Naive B cell (primary cell): Measurements from ENCODE around the gene BMP2K. TPM values are rescaled to one million over a fixed set of nuclear protein-coding genes. Genes with fewer than 3 reads are reported as not detected.
"Not testable (repeated sequence)": the region's sequence is repeated elsewhere in the genome, so short reads cannot be mapped to it uniquely, and the experiment has no call there.

Experiments
- ATAC-seq, 2 donors: fragments of 150-1000 bp; cut with Tn5 transposase; 2 replicates each; pipeline ENCODE4 v1.10.0; 2021; ENCODE audit warnings: low read depth in 2 of 2, mild to moderate bottlenecking in 2 of 2, moderate library complexity in 2 of 2
- DNase-seq: peaks from one replicate; pipeline ENCODE4 v3.0.0; 2022
- H3K27ac Mint-ChIP-seq, 6 donors: one replicate each; pipeline ENCODE4 v1.8.0; 2020 to 2022; ENCODE audit warnings: mild to moderate bottlenecking in 6 of 6, mixed read lengths in 6 of 6, moderate library complexity in 5 of 6, inconsistent platforms in 2 of 6
- H3K27me3 Mint-ChIP-seq, 3 donors: one replicate each; pipeline ENCODE4 v1.8.0; 2021 to 2022; ENCODE audit warnings: mixed read lengths in 3 of 3, mild to moderate bottlenecking in 1 of 3
- H3K36me3 Mint-ChIP-seq, 2 donors: one replicate each; pipeline ENCODE4 v1.8.0; 2020 to 2022; ENCODE audit warnings: mixed read lengths in 2 of 2, inconsistent platforms in 1 of 2, mild to moderate bottlenecking in 1 of 2
- H3K4me1 Mint-ChIP-seq, 3 donors: one replicate each; pipeline ENCODE4 v1.8.0; 2020 to 2022; ENCODE audit warnings: mixed read lengths in 3 of 3, inconsistent platforms in 1 of 3, mild to moderate bottlenecking in 1 of 3, moderate library complexity in 1 of 3
- H3K4me3 Mint-ChIP-seq, 8 donors: one replicate each; pipeline ENCODE4 v1.8.0; 2020 to 2022; ENCODE audit warnings: mild to moderate bottlenecking in 8 of 8, mixed read lengths in 8 of 8, moderate library complexity in 8 of 8, inconsistent platforms in 2 of 8
- H3K9me3 Mint-ChIP-seq, 7 donors: one replicate each; pipeline ENCODE4 v1.8.0; 2020 to 2022; ENCODE audit warnings: mixed read lengths in 7 of 7, mild to moderate bottlenecking in 5 of 7, inconsistent platforms in 2 of 7, moderate library complexity in 1 of 7
- polyA plus RNA-seq, 6 donors: library from polyadenylated mRNA; unstranded; fragments of 300-500 nt; fragmentation: Illumina TruSeq; gene quantifications; one replicate each; pipeline ENCODE4 v1.2.3, GENCODE V29; 2021; ENCODE audit warnings: low read depth in 6 of 6

The BMP2K gene
- polyA plus RNA-seq, 6 donors from 2014 or later = 7.1 to 35.4 (median 28.9) TPM

DNA sequence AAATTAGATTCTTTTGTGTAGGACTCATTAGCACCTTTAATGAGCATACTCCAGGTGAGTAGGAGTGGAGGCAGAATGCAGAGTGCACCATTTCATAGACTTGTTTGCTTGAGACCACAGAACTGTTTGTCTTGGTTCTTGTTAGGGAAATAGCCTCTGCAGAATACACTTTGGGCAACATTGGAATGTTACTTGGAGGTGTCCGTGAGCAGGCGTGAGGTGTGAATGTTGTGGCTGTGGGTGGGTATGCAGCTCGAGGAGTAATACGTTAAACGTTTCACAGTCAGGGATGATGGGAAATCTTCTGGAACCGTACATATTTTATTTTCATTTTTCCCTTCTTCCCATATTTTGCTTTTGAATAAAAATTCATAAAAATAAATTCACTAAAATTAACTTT, 131.5 kb downstream of the BMP2K start:
- Mint-ChIP-seq H3K9me3 (no peaks in the 10 kb centered on the region), H3K36me3 (peaks cover 27 to 35% of the 10 kb centered on the region in 2 donors), H3K27ac (peak overlapping the region in 1 of 6 donors; percentile 59), H3K4me3 (no peak overlapping the region), H3K27me3 (no peaks in the 10 kb centered on the region), H3K4me1 (peaks cover 3 to 14% (median 7%) of the 10 kb centered on the region in 3 donors)
- ATAC-seq (no peak), DNase-seq (no peak)

DNA sequence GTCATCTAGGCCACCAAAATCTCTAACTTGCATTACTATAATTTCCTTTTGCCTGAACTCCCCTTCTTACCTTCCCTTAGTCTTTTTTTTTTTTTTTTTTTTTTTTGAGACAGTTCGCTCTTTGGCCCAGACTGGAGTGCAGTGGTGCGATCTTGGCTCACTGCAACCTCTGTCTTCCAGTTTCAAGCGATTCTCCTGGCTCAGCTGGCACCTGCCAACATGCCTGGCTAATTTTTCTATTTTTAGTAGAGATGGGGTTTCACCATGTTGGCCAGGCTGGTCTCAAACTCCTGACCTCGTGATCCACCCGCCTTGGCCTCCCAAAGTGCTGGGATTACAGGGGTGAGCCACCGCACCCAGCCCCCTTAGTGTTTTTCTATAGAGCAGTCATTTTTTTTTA, 132.8 kb downstream of the BMP2K start:
- Mint-ChIP-seq H3K4me1 (peaks cover 3 to 14% (median 7%) of the 10 kb centered on the region in 3 donors), H3K4me3 (peak overlapping the region in 1 of 8 donors; percentile 23), H3K27ac (peak overlapping the region in 1 of 6 donors; percentile 39), H3K36me3 (peaks cover 27 to 35% of the 10 kb centered on the region in 2 donors)
- not testable (repeated sequence) for H3K27me3 Mint-ChIP-seq, DNase-seq, ATAC-seq, H3K9me3 Mint-ChIP-seq

DNA sequence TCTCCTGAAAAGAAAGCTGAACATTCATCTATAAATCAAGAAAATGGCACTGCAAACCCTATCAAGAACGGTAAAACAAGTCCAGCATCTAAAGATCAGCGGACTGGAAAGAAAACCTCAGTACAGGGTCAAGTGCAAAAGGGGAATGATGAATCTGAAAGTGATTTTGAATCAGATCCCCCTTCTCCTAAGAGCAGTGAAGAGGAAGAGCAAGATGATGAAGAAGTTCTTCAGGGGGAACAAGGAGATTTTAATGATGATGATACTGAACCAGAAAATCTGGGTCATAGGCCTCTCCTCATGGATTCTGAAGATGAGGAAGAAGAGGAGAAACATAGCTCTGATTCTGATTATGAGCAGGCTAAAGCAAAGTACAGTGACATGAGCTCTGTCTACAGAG, 134.5 kb downstream of the BMP2K start:
- Mint-ChIP-seq H3K36me3 (peaks cover 27 to 35% of the 10 kb centered on the region in 2 donors), H3K27me3 (no peaks in the 10 kb centered on the region), H3K27ac (peak overlapping the region in 4 of 6 donors; percentile 3 to 57 (median 38)), H3K9me3 (no peaks in the 10 kb centered on the region), H3K4me1 (peaks cover 3 to 14% (median 7%) of the 10 kb centered on the region in 3 donors), H3K4me3 (no peak overlapping the region)
- DNase-seq (no peak), ATAC-seq (no peak)

DNA sequence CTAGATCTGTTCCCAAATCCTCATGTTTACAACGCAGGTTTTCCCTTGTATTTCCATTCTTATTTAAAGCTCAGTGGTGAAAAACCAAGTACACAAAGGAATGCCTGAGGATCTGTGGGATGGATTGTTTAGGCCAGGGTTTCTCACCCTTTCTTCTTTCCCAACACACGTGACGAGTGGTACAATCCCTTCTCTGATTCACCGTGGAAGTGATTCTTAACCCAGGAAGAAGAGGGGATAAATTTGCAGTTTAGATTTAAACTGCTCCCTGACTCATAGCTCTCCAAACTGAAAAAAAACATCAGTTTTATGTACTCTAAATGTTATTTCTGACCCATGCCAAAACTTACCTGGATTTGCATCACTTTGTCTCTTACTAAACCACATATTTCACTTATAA, 146.1 kb downstream of the BMP2K start:
- H3K27me3 Mint-ChIP-seq = no peaks in the 10 kb centered on the region
- H3K9me3 Mint-ChIP-seq = no peaks in the 10 kb centered on the region
- H3K4me3 Mint-ChIP-seq = no peak overlapping the region
- no peak for ATAC-seq
- peaks cover 11 to 15% of the 10 kb centered on the region in 2 donors for H3K36me3 Mint-ChIP-seq
- DNase-seq = no peak
- H3K27ac Mint-ChIP-seq = peak overlapping the region in 1 of 6 donors; percentile 57
- peaks cover under 1 to 6% (median 3%) of the 10 kb centered on the region in 3 donors for H3K4me1 Mint-ChIP-seq

DNA sequence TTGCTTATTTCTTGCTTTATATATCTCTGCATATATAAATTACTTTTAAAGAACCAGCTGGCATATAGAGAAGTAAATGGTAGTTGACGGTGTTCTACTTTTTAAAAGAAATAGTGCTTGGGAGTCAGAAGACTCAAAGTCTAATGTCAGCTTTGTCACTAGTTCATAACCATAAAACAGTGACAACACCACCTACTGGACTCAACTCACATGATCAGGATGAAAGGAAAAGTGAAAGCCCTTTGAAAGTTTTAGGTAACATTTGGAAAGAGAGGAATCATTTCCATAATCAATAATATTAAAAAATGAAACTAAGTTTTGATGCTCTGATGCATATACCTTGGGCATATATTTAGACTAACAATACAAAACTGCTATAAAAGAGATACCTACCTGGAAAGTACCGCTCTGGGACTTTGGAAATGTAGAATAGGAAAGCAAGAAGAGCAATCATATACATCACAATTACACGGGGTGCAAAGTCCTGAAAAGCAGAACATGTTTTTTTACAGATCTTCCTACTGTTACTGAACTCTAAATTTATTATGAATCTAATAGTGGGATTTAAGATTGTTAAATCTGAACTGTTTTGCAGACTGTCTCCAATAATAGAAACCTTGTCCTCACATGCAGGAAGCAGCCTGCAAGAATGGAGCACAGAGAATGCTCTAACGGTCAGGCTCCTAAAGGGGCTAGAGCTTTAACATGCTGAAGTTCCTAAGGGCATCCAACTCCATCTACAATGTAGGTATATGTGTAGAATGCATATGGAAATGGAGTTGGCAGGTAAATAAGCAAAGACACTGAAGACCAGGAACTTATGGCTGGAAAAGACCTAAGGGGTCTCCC, 147.5 kb downstream of the BMP2K start:
- H3K36me3 Mint-ChIP-seq = peaks cover 15 to 21% of the 10 kb centered on the region in 2 donors

DNA sequence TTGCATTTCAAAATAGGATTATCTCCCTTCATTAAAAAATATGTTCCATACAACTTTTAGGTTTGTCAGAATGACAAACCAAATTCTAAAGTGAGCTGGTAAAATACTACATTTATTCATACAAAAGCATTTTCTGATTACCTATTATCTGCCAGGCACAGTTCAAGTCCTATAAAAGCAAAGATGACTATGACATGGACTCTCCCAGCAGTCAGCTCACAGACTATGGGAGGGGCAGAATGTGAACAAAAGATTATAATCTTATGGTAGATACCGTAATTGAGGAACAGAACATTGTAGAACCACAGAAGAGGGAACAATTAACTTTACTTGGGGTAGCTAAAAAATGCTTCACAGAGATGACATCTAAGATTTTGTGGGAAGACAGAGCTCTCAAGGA, 150.7 kb downstream of the BMP2K start:
- Mint-ChIP-seq H3K36me3 (peaks cover 22 to 29% of the 10 kb centered on the region in 2 donors), H3K9me3 (no peaks in the 10 kb centered on the region), H3K27ac (peak overlapping the region in 1 of 6 donors; percentile 2), H3K4me3 (no peak overlapping the region), H3K27me3 (no peaks in the 10 kb centered on the region), H3K4me1 (peaks cover 3 to 6% (median 5%) of the 10 kb centered on the region in 3 donors)
- ATAC-seq (no peak), DNase-seq (no peak)

More for the DNA sequence above, 147.5 kb downstream of the BMP2K start:
- Mint-ChIP-seq H3K9me3 (no peaks in the 10 kb centered on the region), H3K27ac (no peak overlapping the region), H3K4me1 (peaks cover 3 to 6% (median 5%) of the 10 kb centered on the region in 3 donors), H3K4me3 (peak overlapping the region in 1 of 8 donors; percentile 24), H3K27me3 (no peaks in the 10 kb centered on the region)
- no peak for ATAC-seq
- no peak for DNase-seq

DNA sequence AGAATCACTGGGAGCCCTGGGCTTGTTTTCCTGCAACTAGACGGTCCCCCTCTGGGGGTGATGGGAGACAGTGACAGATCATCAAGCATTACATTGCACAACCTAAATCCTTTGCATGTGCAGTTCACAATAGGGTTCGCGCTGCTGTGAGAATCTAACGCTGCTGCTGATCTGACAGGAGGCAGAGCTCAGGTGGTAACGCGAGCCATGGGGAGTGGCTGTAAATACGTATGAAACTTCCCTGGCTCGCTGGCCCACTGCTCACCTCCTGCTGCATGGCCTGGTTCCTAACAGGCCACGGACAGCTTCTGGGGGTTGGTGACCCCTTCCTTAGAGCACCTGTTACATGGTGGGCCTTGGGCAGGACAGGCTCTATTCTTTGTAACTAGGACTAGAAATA, 152.7 kb downstream of the BMP2K start:
- no peak for ATAC-seq
- Mint-ChIP-seq H3K4me1 (peaks cover under 1 to 5% (median 1%) of the 10 kb centered on the region in 3 donors), H3K27me3 (no peaks in the 10 kb centered on the region), H3K36me3 (peaks cover 27 to 29% of the 10 kb centered on the region in 2 donors), H3K9me3 (no peaks in the 10 kb centered on the region), H3K4me3 (no peak overlapping the region), H3K27ac (no peak overlapping the region)
- DNase-seq = no peak

DNA sequence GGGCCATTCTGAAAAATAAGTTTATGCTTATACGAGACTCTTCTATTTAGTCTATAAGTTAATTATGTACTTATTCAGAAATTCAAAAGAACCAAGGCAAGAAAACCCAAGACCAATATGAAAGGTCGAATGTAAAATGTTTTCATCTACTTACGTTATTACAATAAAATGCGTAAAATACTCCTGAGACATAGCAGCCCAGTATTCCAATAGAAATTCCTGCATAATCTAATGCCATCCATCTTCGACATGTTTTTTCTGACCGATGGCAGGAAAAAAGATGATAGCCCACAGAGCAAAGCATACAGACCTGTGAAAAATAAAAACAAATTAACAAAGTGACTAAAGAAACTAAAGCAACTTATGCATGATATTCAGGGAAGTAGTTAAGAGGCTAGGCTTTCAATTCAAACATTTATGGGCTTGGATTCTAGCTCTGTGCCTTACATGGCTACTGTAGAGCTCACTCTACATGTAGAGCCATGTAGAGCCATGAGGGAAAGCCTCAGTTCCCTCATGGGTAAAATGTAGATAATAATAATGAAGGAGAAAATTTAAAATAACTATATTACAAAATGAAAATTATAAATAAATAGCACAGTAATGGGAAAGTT, 154.0 kb downstream of the BMP2K start:
- no peak overlapping the region for H3K27ac Mint-ChIP-seq
- no peaks in the 10 kb centered on the region for H3K9me3 Mint-ChIP-seq
- H3K4me3 Mint-ChIP-seq = no peak overlapping the region
- DNase-seq = no peak
- H3K36me3 Mint-ChIP-seq = peaks cover 29 to 33% of the 10 kb centered on the region in 2 donors
- ATAC-seq = no peak
- no peaks in the 10 kb centered on the region for H3K27me3 Mint-ChIP-seq
- H3K4me1 Mint-ChIP-seq = peaks cover 0 to 5% (median 0%) of the 10 kb centered on the region in 3 donors

DNA sequence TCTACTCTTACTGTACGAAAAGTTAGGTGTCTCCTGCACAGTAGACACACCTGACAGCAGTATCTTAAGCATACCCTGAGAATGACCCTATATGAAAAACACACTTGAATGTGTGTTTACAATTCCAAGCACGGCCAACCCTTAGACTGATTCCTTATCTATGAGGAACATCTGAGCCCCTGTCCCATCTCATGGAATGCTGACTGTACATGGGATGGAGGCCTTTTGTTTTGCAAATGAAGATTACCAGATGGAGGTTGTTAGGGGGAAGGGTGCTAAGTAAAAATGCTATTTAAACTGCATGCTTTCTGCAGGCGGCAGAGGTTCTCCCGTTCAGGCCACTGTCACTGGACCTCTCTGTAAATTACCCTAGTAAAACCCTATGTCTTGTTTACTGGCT, 160.8 kb downstream of the BMP2K start:
- H3K9me3 Mint-ChIP-seq = no peaks in the 10 kb centered on the region
- no peaks in the 10 kb centered on the region for H3K27me3 Mint-ChIP-seq
- H3K4me1 Mint-ChIP-seq = peaks cover 0 to 20% (median 13%) of the 10 kb centered on the region in 3 donors
- no peak for ATAC-seq
- peaks cover 0 to 11% of the 10 kb centered on the region in 2 donors for H3K36me3 Mint-ChIP-seq
- no peak for DNase-seq
- H3K4me3 Mint-ChIP-seq = peak overlapping the region in 1 of 8 donors; percentile 95
- no peak overlapping the region for H3K27ac Mint-ChIP-seq

DNA sequence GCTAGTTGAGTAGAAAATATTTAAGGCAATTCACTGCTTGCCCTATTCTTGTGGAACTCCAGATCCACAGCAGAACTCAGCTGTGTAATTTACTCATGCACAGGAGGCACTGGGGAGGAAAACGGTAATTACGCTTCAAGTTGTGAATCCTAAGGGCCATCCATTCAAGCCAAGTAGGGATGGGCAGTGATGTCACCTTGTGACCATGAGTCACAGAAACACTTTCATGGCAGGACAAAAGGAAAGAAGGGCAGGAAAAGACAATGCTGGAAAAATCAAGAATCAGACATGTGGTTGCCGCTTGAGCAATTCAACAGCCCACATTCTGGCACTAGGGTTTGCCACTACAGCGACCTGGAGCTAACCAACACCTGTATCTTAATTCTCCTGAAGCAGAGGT, 161.7 kb downstream of the BMP2K start:
- DNase-seq (no peak), ATAC-seq (no peak)
- Mint-ChIP-seq H3K27me3 (peaks cover 0 to 2% (median 0%) of the 10 kb centered on the region in 3 donors), H3K27ac (no peak overlapping the region), H3K36me3 (peaks cover 0 to 6% of the 10 kb centered on the region in 2 donors), H3K9me3 (no peaks in the 10 kb centered on the region), H3K4me3 (peak overlapping the region in 5 of 8 donors; percentile 42 to 95 (median 85)), H3K4me1 (peaks cover 0 to 20% (median 13%) of the 10 kb centered on the region in 3 donors)

DNA sequence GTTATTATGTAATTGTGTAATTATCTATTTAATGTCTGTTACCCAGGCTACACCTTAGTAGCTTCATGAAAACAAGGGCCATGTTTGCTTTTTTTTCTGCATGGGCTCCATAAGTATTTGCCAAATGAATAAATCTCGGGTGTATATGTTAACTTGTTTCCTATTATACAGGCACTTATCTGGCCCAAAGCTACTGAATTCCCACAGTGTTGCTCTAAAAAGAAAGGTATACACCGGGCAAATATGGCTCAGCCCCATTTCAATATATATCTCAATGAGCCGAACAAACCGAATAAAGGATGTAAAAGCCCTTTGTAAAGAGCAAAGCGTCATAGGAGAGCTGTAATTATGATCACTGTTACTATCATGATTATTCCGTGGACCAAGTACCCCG, 162.3 kb downstream of the BMP2K start:
- ATAC-seq (no peak), DNase-seq (no peak)
- H3K27me3 Mint-ChIP-seq = peaks cover 0 to 8% (median 2%) of the 10 kb centered on the region in 3 donors
- H3K4me3 Mint-ChIP-seq = peak overlapping the region; percentile 91 to 99 (median 96)
- no peaks in the 10 kb centered on the region for H3K9me3 Mint-ChIP-seq
- peaks cover 0 to 20% (median 13%) of the 10 kb centered on the region in 3 donors for H3K4me1 Mint-ChIP-seq
- H3K27ac Mint-ChIP-seq = peak overlapping the region; percentile 77 to 98 (median 92)
- peaks cover 0 to 6% of the 10 kb centered on the region in 2 donors for H3K36me3 Mint-ChIP-seq

DNA sequence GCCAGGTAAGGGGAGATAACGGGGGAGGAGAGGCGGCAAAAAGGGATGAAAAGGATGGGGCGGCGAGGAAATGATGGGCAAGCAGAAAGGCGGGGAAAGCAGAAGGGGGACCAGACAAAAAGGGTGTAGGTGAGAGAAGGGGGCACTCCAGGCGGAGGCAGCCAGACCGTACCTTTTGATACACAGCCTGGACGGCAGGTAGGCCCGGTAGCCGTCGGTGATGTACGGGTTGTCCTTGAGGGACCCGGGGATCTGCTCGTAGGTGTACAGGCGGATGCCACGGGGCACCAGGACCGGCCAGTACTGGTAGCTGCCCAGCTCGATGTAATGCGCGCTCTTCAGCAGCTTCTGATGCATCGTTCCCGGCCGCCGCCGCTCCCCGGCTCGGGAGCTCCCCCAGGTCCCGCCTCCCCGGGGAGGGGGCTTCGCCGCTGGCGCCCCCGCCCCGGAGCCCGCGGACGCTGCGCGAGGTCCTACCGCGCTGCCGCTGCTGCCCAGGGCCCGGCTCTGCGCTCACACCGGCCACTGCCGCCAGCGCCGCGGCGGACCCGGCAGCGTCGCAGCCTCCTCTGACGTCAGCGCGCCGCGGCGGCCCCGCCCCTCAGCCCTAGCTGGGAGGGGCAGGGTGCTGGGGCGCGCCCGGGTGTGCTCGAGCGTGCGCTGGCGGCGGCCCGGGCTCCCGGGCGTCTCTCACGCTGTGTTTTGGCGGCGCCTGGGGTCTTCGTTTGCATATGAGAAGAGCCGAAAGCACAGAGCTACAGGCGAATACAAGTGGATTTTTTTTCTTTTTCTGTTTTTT, 162.9 kb downstream of the BMP2K start, which contains the start of gene PAQR3:
Gene PAQR3, minus strand, starts transcription at position 571 of the 799 bp plus-strand sequence. Its CDS starts 214 bp downstream, at position 357.
- Mint-ChIP-seq H3K27me3 (peaks cover 0 to 8% (median 6%) of the 10 kb centered on the region in 3 donors), H3K4me1 (peaks cover 0 to 20% (median 13%) of the 10 kb centered on the region in 3 donors), H3K36me3 (peaks cover 0 to 5% of the 10 kb centered on the region in 2 donors), H3K9me3 (no peaks in the 10 kb centered on the region), H3K27ac (peak within 1 kb of the TSS; percentile 77 to 98 (median 94)), H3K4me3 (peak within 1 kb of the TSS; percentile 91 to 99 (median 96))
- peak; percentile 97 for ATAC-seq
- DNase-seq = peak; percentile 88

DNA sequence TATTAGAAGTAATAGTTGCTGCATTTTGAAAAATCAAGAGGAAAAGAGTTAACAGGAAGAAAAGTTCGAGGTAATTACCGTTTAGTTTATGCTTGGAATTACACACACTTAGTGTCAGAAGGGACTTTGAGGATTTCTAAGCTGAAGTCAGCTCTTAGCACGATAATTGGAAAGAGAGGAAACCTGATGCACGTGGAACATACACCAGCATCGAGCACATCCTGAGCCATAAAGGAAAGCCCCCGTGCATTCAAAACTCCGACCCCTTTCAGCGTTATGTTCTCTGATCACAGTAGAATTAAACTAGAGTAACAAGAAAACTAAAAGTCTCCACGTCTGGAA, 163.5 kb downstream of the BMP2K start:
- no peaks in the 10 kb centered on the region for H3K36me3 Mint-ChIP-seq
- H3K27me3 Mint-ChIP-seq = peaks cover 0 to 11% (median 6%) of the 10 kb centered on the region in 3 donors
- no peak for DNase-seq
- H3K4me3 Mint-ChIP-seq = peak overlapping the region; percentile 81 to 95 (median 86)
- peak overlapping the region; percentile 61 to 95 (median 76) for H3K27ac Mint-ChIP-seq
- ATAC-seq = peak; percentile 6 to 9
- no peaks in the 10 kb centered on the region for H3K9me3 Mint-ChIP-seq
- H3K4me1 Mint-ChIP-seq = peaks cover 0 to 20% (median 13%) of the 10 kb centered on the region in 3 donors
